HUES6 (cell line): Measurements from ENCODE around the gene SCG2.

Experiments
- H3K27ac ChIP-seq: 2 replicates; pipeline ENCODE4 v1.7.0; 2013; ENCODE audit warnings: low read depth, mild to moderate bottlenecking, low read length, inconsistent platforms
- H3K27me3 ChIP-seq: 2 replicates; pipeline ENCODE4 v1.6.1; 2013; ENCODE audit warnings: low read length; ENCODE audit not compliant: control insufficient read depth, insufficient read depth
- H3K36me3 ChIP-seq: 2 replicates; pipeline ENCODE4 v1.6.1; 2013; ENCODE audit warnings: low read length; ENCODE audit not compliant: control insufficient read depth, insufficient read depth
- H3K4me1 ChIP-seq: 2 replicates; pipeline ENCODE4 v1.6.1; 2013; ENCODE audit warnings: low read length; ENCODE audit not compliant: control insufficient read depth, insufficient read depth
- H3K4me3 ChIP-seq: 2 replicates; pipeline ENCODE4 v1.5.1; 2013; ENCODE audit warnings: low read depth, low read length
- H3K9ac ChIP-seq: one replicate; pipeline ENCODE4 v1.6.1; 2013; ENCODE audit warnings: mild to moderate bottlenecking, low read length
- H3K9me3 ChIP-seq: 2 replicates; pipeline ENCODE4 v1.6.1; 2013; ENCODE audit warnings: low read depth, low read length; ENCODE audit not compliant: control insufficient read depth, insufficient read depth

The SCG2 gene

DNA sequence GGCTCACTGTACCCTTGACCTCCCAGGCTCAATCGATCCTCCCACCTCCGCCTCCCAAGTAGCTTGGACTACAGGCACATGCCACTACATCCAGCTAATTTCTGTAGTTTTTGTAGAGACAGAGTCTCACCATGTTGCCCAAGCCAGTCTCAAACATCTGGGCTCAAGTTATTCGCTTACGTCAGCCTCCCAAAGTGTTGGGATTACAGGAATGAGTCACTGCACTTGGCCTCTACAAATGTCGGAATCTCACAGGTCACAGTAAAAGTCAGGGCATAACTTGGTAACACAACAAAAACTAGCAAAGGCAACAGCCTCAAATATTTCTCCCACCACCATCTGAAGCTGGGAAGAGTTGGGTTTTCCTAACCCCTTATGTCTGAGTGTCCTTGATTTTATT is 25.3 kb downstream of the SCG2 start:
- H3K27me3 ChIP-seq: no peaks in the 10 kb centered on the region
- H3K36me3 ChIP-seq: no peaks in the 10 kb centered on the region
- no peak overlapping the region for H3K4me3 ChIP-seq
- no peak overlapping the region for H3K27ac ChIP-seq
- no peaks in the 10 kb centered on the region for H3K9me3 ChIP-seq
- H3K9ac ChIP-seq: no peak overlapping the region
- peaks cover 2% of the 10 kb centered on the region for H3K4me1 ChIP-seq

DNA sequence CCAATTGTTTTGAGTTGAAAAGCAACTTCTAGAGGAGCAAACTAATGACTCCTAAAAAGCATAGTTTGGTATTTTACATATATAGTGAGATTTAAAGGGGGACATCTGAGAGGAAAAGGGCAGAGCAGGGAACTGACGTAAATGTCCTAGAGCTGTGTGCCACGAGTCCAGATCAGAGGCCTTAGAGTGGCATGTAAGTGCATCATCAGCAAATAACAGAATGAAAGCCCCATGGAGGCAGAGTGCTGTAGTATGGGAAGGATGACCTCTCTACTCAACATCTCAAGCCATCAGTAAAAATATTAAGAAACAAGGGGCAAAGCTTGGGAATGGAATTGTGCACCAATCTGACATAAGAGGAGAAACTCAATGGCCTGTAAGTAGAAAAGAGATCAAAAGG is 31.4 kb downstream of the SCG2 start:
- H3K9me3 ChIP-seq: no peaks in the 10 kb centered on the region
- H3K9ac ChIP-seq: no peak overlapping the region
- H3K27me3 ChIP-seq: no peaks in the 10 kb centered on the region
- H3K4me3 ChIP-seq: no peak overlapping the region
- H3K36me3 ChIP-seq: no peaks in the 10 kb centered on the region
- H3K4me1 ChIP-seq: no peaks in the 10 kb centered on the region
- H3K27ac ChIP-seq: no peak overlapping the region

- no peak overlapping the region for H3K9ac ChIP-seq
- H3K27ac ChIP-seq: no peak overlapping the region
- H3K4me3 ChIP-seq: no peak overlapping the region
- peaks cover 8% of the 10 kb centered on the region for H3K4me1 ChIP-seq
- no peaks in the 10 kb centered on the region for H3K9me3 ChIP-seq
- no peaks in the 10 kb centered on the region for H3K27me3 ChIP-seq
- no peaks in the 10 kb centered on the region for H3K36me3 ChIP-seq
Measured at GRCh38 chr2:223566396-223566795, 35.8 kb downstream of the SCG2 start.

- Histone ChIP-seq H3K27ac (no peak overlapping the region), H3K27me3 (no peaks in the 10 kb centered on the region), H3K4me1 (peaks cover 12% of the 10 kb centered on the region), H3K36me3 (no peaks in the 10 kb centered on the region), H3K4me3 (no peak overlapping the region), H3K9me3 (no peaks in the 10 kb centered on the region), H3K9ac (peak overlapping the region; percentile 5)
Measured at GRCh38 chr2:223563462-223563861, 38.7 kb downstream of the SCG2 start.

GRCh38 chr2:223562078-223562477 is 40.1 kb downstream of the SCG2 start:
- no peak overlapping the region for H3K4me3 ChIP-seq
- H3K9ac ChIP-seq: no peak overlapping the region
- H3K9me3 ChIP-seq: no peaks in the 10 kb centered on the region
- H3K27me3 ChIP-seq: no peaks in the 10 kb centered on the region
- peaks cover 12% of the 10 kb centered on the region for H3K4me1 ChIP-seq
- no peaks in the 10 kb centered on the region for H3K36me3 ChIP-seq
- H3K27ac ChIP-seq: no peak overlapping the region

GRCh38 chr2:223560749-223561435 is 41.3 kb downstream of the SCG2 start:
- Histone ChIP-seq H3K4me3 (no peak overlapping the region), H3K9ac (no peak overlapping the region), H3K27ac (no peak overlapping the region), H3K27me3 (no peaks in the 10 kb centered on the region), H3K36me3 (no peaks in the 10 kb centered on the region), H3K9me3 (no peaks in the 10 kb centered on the region), H3K4me1 (peaks cover 12% of the 10 kb centered on the region)

DNA sequence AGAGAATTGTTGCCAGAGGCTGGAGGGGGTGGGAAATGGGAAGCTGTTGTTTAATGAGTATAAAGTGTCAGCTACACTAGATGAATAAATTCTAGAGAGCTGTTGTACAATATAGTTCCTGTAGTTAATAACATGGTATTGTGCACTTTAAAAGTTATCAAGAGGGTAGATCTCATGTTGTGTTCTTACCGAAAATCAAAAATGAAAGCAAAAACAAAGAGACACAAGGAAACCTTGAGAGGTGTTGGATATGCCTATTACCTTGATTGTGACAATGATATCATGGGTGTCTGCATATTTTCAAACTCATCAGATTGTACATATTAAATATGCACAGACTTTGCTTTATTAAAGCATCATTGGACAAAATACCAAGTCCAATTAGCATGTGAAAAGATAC is 43.2 kb downstream of the SCG2 start:
- H3K4me3 ChIP-seq: no peak overlapping the region
- no peaks in the 10 kb centered on the region for H3K9me3 ChIP-seq
- no peaks in the 10 kb centered on the region for H3K27me3 ChIP-seq
- H3K36me3 ChIP-seq: no peaks in the 10 kb centered on the region
- peaks cover 12% of the 10 kb centered on the region for H3K4me1 ChIP-seq
- H3K9ac ChIP-seq: no peak overlapping the region
- no peak overlapping the region for H3K27ac ChIP-seq

- Histone ChIP-seq H3K4me3 (no peak overlapping the region), H3K9me3 (no peaks in the 10 kb centered on the region), H3K4me1 (no peaks in the 10 kb centered on the region), H3K9ac (no peak overlapping the region), H3K27me3 (no peaks in the 10 kb centered on the region), H3K36me3 (no peaks in the 10 kb centered on the region), H3K27ac (no peak overlapping the region)
Measured at GRCh38 chr2:223554923-223555322, 47.2 kb downstream of the SCG2 start.

DNA sequence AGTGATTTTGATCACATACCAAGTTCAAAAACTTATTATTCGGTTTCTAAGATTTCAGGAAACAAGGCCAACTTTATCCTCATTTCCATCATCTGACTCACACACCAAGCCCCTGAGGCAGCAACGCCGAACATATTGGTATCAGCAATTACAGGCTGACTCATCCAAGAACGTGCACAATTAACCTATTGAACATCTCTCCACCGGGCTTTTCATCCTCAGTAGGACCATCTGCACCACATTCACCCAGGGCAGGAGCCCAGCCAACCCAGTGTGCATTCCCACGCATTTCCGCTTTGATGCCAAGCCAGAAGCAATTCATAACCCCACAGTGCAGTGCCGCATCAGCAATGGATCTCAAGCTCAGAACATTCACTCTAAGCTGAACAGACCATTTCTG is 52.9 kb downstream of the SCG2 start:
- H3K27ac ChIP-seq: no peak overlapping the region
- no peaks in the 10 kb centered on the region for H3K27me3 ChIP-seq
- no peak overlapping the region for H3K4me3 ChIP-seq
- H3K9ac ChIP-seq: no peak overlapping the region
- no peaks in the 10 kb centered on the region for H3K4me1 ChIP-seq
- no peaks in the 10 kb centered on the region for H3K36me3 ChIP-seq
- H3K9me3 ChIP-seq: no peaks in the 10 kb centered on the region

DNA sequence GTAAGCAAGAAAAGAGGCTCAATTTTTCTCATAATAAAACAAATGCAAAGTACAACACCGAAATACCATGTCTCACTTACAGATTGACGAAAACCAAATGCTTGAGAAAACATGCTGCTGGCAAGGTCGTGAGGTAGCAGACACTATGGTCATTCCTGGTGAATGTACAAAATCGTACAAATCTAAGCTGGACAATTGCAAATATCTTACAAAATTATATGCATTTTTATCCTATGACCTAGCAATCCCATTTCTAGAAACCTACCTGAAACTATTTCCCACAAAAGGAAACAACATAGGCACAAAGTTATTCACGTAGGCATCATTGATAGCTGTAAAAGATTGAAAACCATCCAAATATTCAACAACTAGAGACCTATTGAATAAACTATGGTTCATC is 54.0 kb downstream of the SCG2 start:
- no peak overlapping the region for H3K4me3 ChIP-seq
- H3K9me3 ChIP-seq: no peaks in the 10 kb centered on the region
- no peak overlapping the region for H3K9ac ChIP-seq
- no peak overlapping the region for H3K27ac ChIP-seq
- H3K36me3 ChIP-seq: no peaks in the 10 kb centered on the region
- H3K4me1 ChIP-seq: no peaks in the 10 kb centered on the region
- no peaks in the 10 kb centered on the region for H3K27me3 ChIP-seq
